ENCODE data around the gene MMAB.

- TF ChIP-seq CTCF (IDR thresholded peaks at IDR 0.05) (no peak), POLR2A (IDR thresholded peaks at IDR 0.05) (no peak)
Measured at GRCh38 chr12:109541413-109541726, 31.9 kb downstream of the MMAB start.
